Glutamatergic neuron (in vitro differentiated cells): ENCODE data around the gene MDM1. TPM values are rescaled to one million over a fixed set of nuclear protein-coding genes. Genes with fewer than 3 reads are reported as not detected.

Experiments
- DNase-seq: peaks from one replicate; pipeline ENCODE4 v3.0.0; 2022
- H3K27ac Mint-ChIP-seq: one replicate; pipeline ENCODE4 v1.8.0; 2020; ENCODE audit warnings: mild to moderate bottlenecking, mixed read lengths, inconsistent platforms; ENCODE audit not compliant: unreplicated experiment
- H3K27me3 Mint-ChIP-seq: one replicate; pipeline ENCODE4 v1.8.0; 2020; ENCODE audit warnings: mild to moderate bottlenecking, moderate library complexity, mixed read lengths, inconsistent platforms; ENCODE audit not compliant: unreplicated experiment
- H3K36me3 Mint-ChIP-seq: one replicate; pipeline ENCODE4 v1.8.0; 2020; ENCODE audit warnings: mild to moderate bottlenecking, mixed read lengths, inconsistent platforms; ENCODE audit not compliant: unreplicated experiment
- H3K4me1 Mint-ChIP-seq: one replicate; pipeline ENCODE4 v1.8.0; 2020; ENCODE audit warnings: mild to moderate bottlenecking, low read depth, mixed read lengths, inconsistent platforms; ENCODE audit not compliant: unreplicated experiment
- H3K4me3 Mint-ChIP-seq: one replicate; pipeline ENCODE4 v1.8.0; 2020; ENCODE audit warnings: mild to moderate bottlenecking, mixed read lengths, inconsistent platforms; ENCODE audit not compliant: unreplicated experiment
- H3K9me3 Mint-ChIP-seq: one replicate; pipeline ENCODE4 v1.8.0; 2020; ENCODE audit warnings: mild to moderate bottlenecking, moderate library complexity, mixed read lengths, inconsistent platforms; ENCODE audit not compliant: unreplicated experiment
- total RNA-seq: library from RNA; stranded (reverse); fragmentation: NEBNext Ultra II Directional; extraction: Animal tissue kit (Norgen Biotek cat#: 25700); gene quantifications from one replicate; pipeline ENCODE4 v1.2.1, GENCODE V29; 2021; ENCODE audit not compliant: unreplicated experiment
- TF ChIP-seq, protein P1 (sequence below): fragments of 200-600 bp; sonication (generic); IDR thresholded peaks from one replicate; pipeline ENCODE4 v1.5.0; 2021; ENCODE audit not compliant: partially characterized antibody, unreplicated experiment

MDM1 gene
- total RNA-seq, 1 donor from 2014 or later: 7.9 TPM

DNA sequence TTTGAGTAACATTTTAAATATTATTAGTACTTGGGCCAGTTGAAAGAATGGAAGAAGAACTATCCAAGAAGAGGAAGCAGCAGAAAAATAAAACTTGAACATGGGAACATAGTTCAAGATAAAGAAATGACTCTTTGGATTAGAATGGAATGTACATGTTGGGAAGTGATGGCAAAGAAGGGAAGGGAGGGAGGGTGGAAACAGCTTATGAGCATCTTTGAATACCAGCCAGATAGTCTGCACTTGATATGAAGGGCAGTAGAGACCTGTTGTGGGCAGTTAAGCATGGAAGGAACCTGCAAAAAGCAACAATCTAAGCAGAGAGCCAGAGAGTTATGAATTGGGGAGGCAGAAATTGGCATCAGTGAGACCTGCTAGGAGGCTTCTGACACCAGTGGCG, 68.8 kb downstream of the MDM1 start:
- no peak for DNase-seq
- Mint-ChIP-seq H3K4me3 (no peak overlapping the region), H3K27me3 (no peaks in the 10 kb centered on the region), H3K9me3 (no peaks in the 10 kb centered on the region), H3K27ac (no peak overlapping the region), H3K36me3 (no peaks in the 10 kb centered on the region), H3K4me1 (no peaks in the 10 kb centered on the region)
- TF ChIP-seq, protein P1, sequence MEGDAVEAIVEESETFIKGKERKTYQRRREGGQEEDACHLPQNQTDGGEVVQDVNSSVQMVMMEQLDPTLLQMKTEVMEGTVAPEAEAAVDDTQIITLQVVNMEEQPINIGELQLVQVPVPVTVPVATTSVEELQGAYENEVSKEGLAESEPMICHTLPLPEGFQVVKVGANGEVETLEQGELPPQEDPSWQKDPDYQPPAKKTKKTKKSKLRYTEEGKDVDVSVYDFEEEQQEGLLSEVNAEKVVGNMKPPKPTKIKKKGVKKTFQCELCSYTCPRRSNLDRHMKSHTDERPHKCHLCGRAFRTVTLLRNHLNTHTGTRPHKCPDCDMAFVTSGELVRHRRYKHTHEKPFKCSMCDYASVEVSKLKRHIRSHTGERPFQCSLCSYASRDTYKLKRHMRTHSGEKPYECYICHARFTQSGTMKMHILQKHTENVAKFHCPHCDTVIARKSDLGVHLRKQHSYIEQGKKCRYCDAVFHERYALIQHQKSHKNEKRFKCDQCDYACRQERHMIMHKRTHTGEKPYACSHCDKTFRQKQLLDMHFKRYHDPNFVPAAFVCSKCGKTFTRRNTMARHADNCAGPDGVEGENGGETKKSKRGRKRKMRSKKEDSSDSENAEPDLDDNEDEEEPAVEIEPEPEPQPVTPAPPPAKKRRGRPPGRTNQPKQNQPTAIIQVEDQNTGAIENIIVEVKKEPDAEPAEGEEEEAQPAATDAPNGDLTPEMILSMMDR: no peak

DNA sequence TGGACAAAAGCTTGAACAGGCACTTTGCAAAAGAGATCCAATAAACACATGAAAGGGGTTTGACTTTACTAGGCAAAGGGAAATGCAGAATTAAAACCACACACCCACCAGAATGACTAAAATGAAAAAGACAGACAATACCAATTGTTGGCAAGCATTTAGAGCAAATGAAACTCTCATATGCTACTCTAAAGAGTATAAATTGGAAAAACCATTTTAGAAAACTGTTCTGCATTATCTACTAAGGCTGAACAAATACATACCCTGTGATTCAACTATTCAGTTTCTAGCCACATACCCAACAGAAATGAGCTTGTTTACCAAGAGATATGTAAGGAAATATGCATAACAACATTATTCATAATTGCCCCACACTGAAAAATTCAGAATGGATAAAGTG, 70.3 kb downstream of the MDM1 start:
- H3K4me3 Mint-ChIP-seq: no peak overlapping the region
- no peaks in the 10 kb centered on the region for H3K9me3 Mint-ChIP-seq
- H3K27ac Mint-ChIP-seq: no peak overlapping the region
- no peaks in the 10 kb centered on the region for H3K4me1 Mint-ChIP-seq
- no peaks in the 10 kb centered on the region for H3K36me3 Mint-ChIP-seq
- TF ChIP-seq, protein P1: no peak
- no peaks in the 10 kb centered on the region for H3K27me3 Mint-ChIP-seq
- DNase-seq: no peak

DNA sequence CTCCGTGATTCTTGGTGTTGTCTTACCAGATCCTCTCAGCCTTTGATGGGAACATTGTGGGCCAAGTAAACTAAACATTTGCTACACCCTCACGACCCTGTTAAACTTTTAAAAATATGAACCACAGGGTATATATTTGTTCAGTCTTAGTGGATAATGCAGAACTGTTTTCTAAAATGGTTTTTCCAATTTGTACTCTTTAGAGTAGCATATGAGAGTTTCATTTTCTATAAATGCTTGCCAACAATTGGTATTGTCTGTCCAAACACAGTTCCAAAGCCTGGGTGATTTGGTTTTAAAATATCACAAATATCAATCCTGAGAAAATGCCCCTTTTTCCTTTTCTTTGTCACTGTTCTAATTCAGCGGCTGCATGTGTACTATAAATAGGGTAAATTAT, 72.0 kb downstream of the MDM1 start:
- TF ChIP-seq, protein P1: no peak
- Mint-ChIP-seq H3K27ac (no peak overlapping the region), H3K36me3 (no peaks in the 10 kb centered on the region), H3K9me3 (no peaks in the 10 kb centered on the region), H3K4me1 (no peaks in the 10 kb centered on the region), H3K4me3 (no peak overlapping the region), H3K27me3 (no peaks in the 10 kb centered on the region)
- no peak for DNase-seq

DNA sequence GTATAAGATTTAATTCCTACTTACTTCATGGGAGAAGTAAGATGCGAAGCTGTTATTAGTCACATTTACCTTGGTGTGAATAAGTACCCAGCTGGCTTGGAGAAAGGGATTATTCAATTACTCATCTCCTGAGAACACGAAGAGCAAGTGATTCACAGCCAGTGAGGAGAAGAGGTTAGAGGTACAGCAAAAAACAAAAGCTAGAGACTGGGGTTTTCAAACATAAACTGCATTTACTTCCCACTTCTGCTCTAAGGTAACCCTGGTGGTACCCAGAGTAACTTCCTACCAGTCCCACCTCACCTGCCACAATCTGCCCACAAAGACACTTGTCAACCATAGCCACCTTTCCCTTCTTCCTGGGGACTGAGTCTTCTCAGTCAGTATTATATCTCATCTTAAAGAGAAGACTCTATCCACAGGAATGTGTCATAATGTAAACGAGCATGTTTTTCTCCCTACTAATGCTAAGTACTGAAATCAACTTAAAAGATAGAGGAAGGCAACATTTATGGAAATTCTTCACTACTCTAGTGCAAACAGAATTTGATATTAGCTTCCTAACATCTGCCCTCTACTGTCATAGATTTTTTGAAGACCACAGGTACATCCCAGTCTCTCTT, 72.7 kb downstream of the MDM1 start:
- H3K36me3 Mint-ChIP-seq: no peaks in the 10 kb centered on the region
- H3K9me3 Mint-ChIP-seq: no peaks in the 10 kb centered on the region
- H3K4me1 Mint-ChIP-seq: no peaks in the 10 kb centered on the region
- no peak for DNase-seq
- no peak overlapping the region for H3K4me3 Mint-ChIP-seq
- TF ChIP-seq, protein P1: no peak
- no peaks in the 10 kb centered on the region for H3K27me3 Mint-ChIP-seq
- H3K27ac Mint-ChIP-seq: no peak overlapping the region

DNA sequence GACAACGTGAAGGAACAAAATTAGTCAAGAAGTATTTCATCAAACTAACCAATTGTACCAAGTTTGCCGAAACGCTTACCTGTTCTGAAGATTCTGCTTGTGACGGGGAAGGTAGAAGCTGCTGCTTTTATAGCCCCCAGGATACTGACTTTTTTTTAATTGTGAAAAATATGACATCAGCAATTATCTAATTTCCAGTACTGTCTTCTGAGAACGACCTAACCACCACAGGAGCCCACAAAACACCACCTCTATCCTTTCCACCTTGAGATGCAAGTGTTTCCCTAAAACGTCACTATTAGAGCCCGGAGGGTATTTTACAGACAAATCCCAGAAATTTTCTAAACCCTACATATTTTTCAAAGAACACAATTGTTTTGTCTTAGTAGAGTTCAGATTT, 78.7 kb downstream of the MDM1 start, which contains the start of gene IL22:
Gene IL22, minus strand, starts transcription at position 101 of the 400 bp plus-strand sequence. CDS start 156 bp downstream, outside the sequence.
- Mint-ChIP-seq H3K4me1 (peaks cover 2% of the 10 kb centered on the region), H3K27ac (no peak within 1 kb of the TSS), H3K36me3 (no peaks in the 10 kb centered on the region), H3K27me3 (no peaks in the 10 kb centered on the region), H3K9me3 (no peaks in the 10 kb centered on the region), H3K4me3 (no peak within 1 kb of the TSS)
- no peak for DNase-seq
- TF ChIP-seq, protein P1: no peak
